CD4-positive, alpha-beta T cell treated with Interleukin-6 for 4 hours (primary cell): ENCODE measurements around the gene BCS1L.

Source experiments
- DNase-seq: peaks from one replicate; pipeline ENCODE4 v3.0.0-alpha.2; 2020; ENCODE audit warnings: mixed read lengths

Gene BCS1L

GRCh38 chr2:218662827-218663226 lies 3.3 kb downstream of the BCS1L start:
- no peak for DNase-seq

GRCh38 chr2:218663901-218664300 lies 4.4 kb downstream of the BCS1L start:
- no peak for DNase-seq

- DNase-seq = no peak
Measured at GRCh38 chr2:218664653-218665052, 5.2 kb downstream of the BCS1L start.

GRCh38 chr2:218671097-218671653 lies 11.7 kb downstream of the BCS1L start:
- DNase-seq = no peak

- peak; percentile 82 for DNase-seq
Measured at GRCh38 chr2:218671654-218672566, 12.4 kb downstream of the BCS1L start, which contains the start of the genes RNF25 and STK36. TSS of gene RNF25 (minus strand) at chr2:218672002. CDS start at chr2:218671970, 32 bp downstream. TSS of gene STK36 (plus strand) at chr2:218672086. CDS start at chr2:218672830, 744 bp downstream.

- DNase-seq = no peak
Measured at GRCh38 chr2:218679119-218679518, 19.6 kb downstream of the BCS1L start.

- DNase-seq = no peak
Measured at GRCh38 chr2:218680061-218680460, 20.6 kb downstream of the BCS1L start.

GRCh38 chr2:218687400-218688060 lies 28.0 kb downstream of the BCS1L start:
- DNase-seq = peak; percentile 39

- no peak for DNase-seq
Measured at GRCh38 chr2:218691234-218691633, 31.8 kb downstream of the BCS1L start.

- no peak for DNase-seq
Measured at GRCh38 chr2:218694405-218695145, 35.1 kb downstream of the BCS1L start.

- DNase-seq = no peak
Measured at GRCh38 chr2:218698885-218699284, 39.4 kb downstream of the BCS1L start.

- no peak for DNase-seq
Measured at GRCh38 chr2:218701806-218702205, 42.3 kb downstream of the BCS1L start.

- no peak for DNase-seq
Measured at GRCh38 chr2:218703341-218703740, 43.9 kb downstream of the BCS1L start.

- DNase-seq = no peak
Measured at GRCh38 chr2:218708086-218708485, 48.6 kb downstream of the BCS1L start.

- no peak for DNase-seq
Measured at GRCh38 chr2:218709908-218710307, 50.4 kb downstream of the BCS1L start.

- DNase-seq = no peak
Measured at GRCh38 chr2:218710334-218710686, 50.8 kb downstream of the BCS1L start.

GRCh38 chr2:218710687-218711549 lies 51.4 kb downstream of the BCS1L start, which contains the start of gene TTLL4:
TSS of gene TTLL4 (plus strand) at chr2:218710835. CDS start at chr2:218737677, 26,842 bp downstream.
- DNase-seq = peak; percentile 99

GRCh38 chr2:218711550-218711929 lies 52.1 kb downstream of the BCS1L start:
- no peak for DNase-seq
